Keratinocyte (primary cell): ENCODE measurements around the gene VEZT. TPM values are rescaled to one million over a fixed set of nuclear protein-coding genes. Genes with fewer than 3 reads are reported as not detected.
A peak's percentile ranks its signal among the peaks of the same experiment; 100 is the strongest.

ENCODE experiments used
- DNase-seq: peaks from one replicate; pipeline ENCODE4 v3.0.0-alpha.2; 2011; ENCODE audit warnings: low read depth, missing footprints, low spot score
- FAIRE-seq: peaks from 2 replicates; lab custom pipeline; 2011; peaks lifted over from hg19 to GRCh38; lab: Jason Lieb, UNC
- H2AFZ ChIP-seq: 2 replicates; pipeline ENCODE4 v1.6.0; 2012; ENCODE audit warnings: low read length, control low read depth, inconsistent platforms; ENCODE audit not compliant: control insufficient read depth
- H3K27ac ChIP-seq: 2 replicates; pipeline ENCODE4 v1.5.1; 2011; ENCODE audit warnings: low read length; ENCODE audit not compliant: control insufficient read depth, insufficient read depth
- H3K27me3 ChIP-seq: 3 replicates; pipeline ENCODE4 v1.6.0; 2011; ENCODE audit warnings: low read length; ENCODE audit not compliant: control insufficient read depth, insufficient read depth; ENCODE audit errors: extremely low read depth
- H3K36me3 ChIP-seq, 2 experiments: 2 replicates in 1 of 2; 3 replicates in 1 of 2; pipeline ENCODE4 v1.5.1; 2011; ENCODE audit warnings: low read length in 2 of 2, mild to moderate bottlenecking in 1 of 2; ENCODE audit not compliant: control insufficient read depth in 2 of 2, insufficient read depth in 2 of 2; ENCODE audit errors: extremely low read depth in 1 of 2
- H3K4me1 ChIP-seq: 3 replicates; pipeline ENCODE4 v1.5.1; 2011; ENCODE audit warnings: low read length; ENCODE audit not compliant: control insufficient read depth, insufficient read depth; ENCODE audit errors: extremely low read depth
- H3K4me2 ChIP-seq: 3 replicates; pipeline ENCODE4 v1.6.0; 2011; ENCODE audit warnings: low read depth, low read length; ENCODE audit not compliant: control insufficient read depth, insufficient read depth; ENCODE audit errors: extremely low read depth
- H3K4me3 ChIP-seq, 3 experiments: fragments of 200-600 bp in 1 of 3; sonication (generic) in 1 of 3; 2 replicates in 2 of 3; 3 replicates in 1 of 3; pipeline ENCODE4 v1.5.1; 2011 to 2016; ENCODE audit warnings: low read length in 3 of 3, mild to moderate bottlenecking in 3 of 3, control low read depth in 2 of 3, inconsistent platforms in 1 of 3, low read depth in 1 of 3, mixed read lengths in 1 of 3, mixed run types in 1 of 3, moderate library complexity in 1 of 3; ENCODE audit not compliant: control insufficient read depth in 2 of 3, insufficient read depth in 2 of 3; ENCODE audit errors: extremely low read depth in 1 of 3
- H3K79me2 ChIP-seq: 2 replicates; pipeline ENCODE4 v1.6.0; 2012; ENCODE audit warnings: low read length; ENCODE audit not compliant: control insufficient read depth, insufficient read depth
- H3K9ac ChIP-seq: 3 replicates; pipeline ENCODE4 v1.6.0; 2011; ENCODE audit warnings: low read length; ENCODE audit not compliant: control insufficient read depth, insufficient read depth; ENCODE audit errors: extremely low read depth
- H3K9me1 ChIP-seq: 3 replicates; pipeline ENCODE4 v1.6.0; 2011; ENCODE audit warnings: low read length; ENCODE audit not compliant: control insufficient read depth, insufficient read depth; ENCODE audit errors: extremely low read depth
- H3K9me3 ChIP-seq: 2 replicates; pipeline ENCODE4 v1.5.1; 2012; ENCODE audit warnings: low read depth, low read length; ENCODE audit not compliant: control insufficient read depth
- H4K20me1 ChIP-seq: 3 replicates; pipeline ENCODE4 v1.6.0; 2011; ENCODE audit warnings: low read length; ENCODE audit not compliant: control insufficient read depth, insufficient read depth; ENCODE audit errors: extremely low read depth
- EZH2 ChIP-seq: IDR thresholded peaks from one replicate; pipeline ENCODE4 v1.6.1; 2012; ENCODE audit warnings: inconsistent platforms, mild to moderate bottlenecking, low read length, moderate library complexity
- dilution Hi-C: fragments of 300-500 bp; cut with MboI; formaldehyde crosslinking; loops from one replicate; pipeline ENCODE4 v1.7.0; 2020; ENCODE audit warnings: low sequenced_read_pairs; ENCODE audit not compliant: extremely low pct_ligation_motif_present
- polyA plus RNA-seq, 5 experiments: library from polyadenylated mRNA; depleted of rRNA in 3 of 5; stranded (reverse) in 3 of 5; stranded (forward) in 1 of 5; unstranded in 1 of 5; fragments of >200 nt; gene quantifications; 1 replicate in 1 of 5; 2 replicates in 3 of 5; 3 replicates in 1 of 5; pipeline versions ENCODE4 v1.2.1 to v1.2.3, GENCODE V29; 2011 to 2012; ENCODE audit warnings: missing spikeins in 2 of 5, low read depth in 1 of 5, low replicate concordance in 1 of 5
- TF ChIP-seq, protein P1 (sequence below), 3 experiments: IDR thresholded peaks in 1 of 3; conservative IDR thresholded peaks in 1 of 3; optimal IDR thresholded peaks in 1 of 3; 2 replicates in 2 of 3; 3 replicates in 1 of 3; pipeline versions ENCODE3 to v1.5.1; 2011; ENCODE audit warnings: low read length in 3 of 3, mild to moderate bottlenecking in 3 of 3, moderate library complexity in 2 of 3, control low read depth in 1 of 3, inconsistent platforms in 1 of 3; ENCODE audit not compliant: insufficient read depth in 2 of 3; ENCODE audit errors: extremely low read depth in 1 of 3

The VEZT gene
- polyA plus RNA-seq, 1 donor (not counting 4 experiments of a cell fraction or from before 2014, with no cell fraction given) = 169 TPM

DNA sequence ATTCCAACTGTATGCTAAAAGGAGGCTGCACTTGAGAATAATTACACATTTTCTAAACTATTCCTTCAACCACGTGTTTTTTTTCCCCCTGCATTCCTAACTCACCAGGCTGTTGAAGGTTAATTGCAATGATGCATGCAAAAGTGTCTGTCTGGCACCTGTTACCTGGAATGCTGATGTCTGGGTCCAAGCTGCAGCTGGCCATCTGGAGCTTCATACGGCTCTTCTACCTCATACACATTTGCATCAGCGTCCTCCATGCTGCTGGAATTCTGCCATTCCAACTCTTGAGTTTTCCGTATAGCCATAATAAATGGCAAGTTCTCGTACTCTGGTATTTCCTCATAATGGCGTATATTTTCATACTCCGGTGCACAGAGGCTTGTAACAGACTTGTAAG, 8.9 kb upstream of the VEZT start:
- DNase-seq (no peak), FAIRE-seq (no peak)
- Histone ChIP-seq H3K9me1 (no peaks in the 10 kb centered on the region), H3K4me2 (no peak overlapping the region), H3K27me3 (no peaks in the 10 kb centered on the region), H2AFZ (no peak overlapping the region), H3K36me3 (peaks cover 7 to 14% of the 10 kb centered on the region in 2 experiments), H3K79me2 (peaks cover 75% of the 10 kb centered on the region), H3K9ac (no peak overlapping the region), H3K9me3 (no peaks in the 10 kb centered on the region), H4K20me1 (no peaks in the 10 kb centered on the region), H3K4me1 (peaks cover 54% of the 10 kb centered on the region), H3K4me3 (no peak overlapping the region), H3K27ac (no peak overlapping the region)
- dilution Hi-C loops = loop anchor here (5.0 kb wide), 1 partner anchor 46 kb away; no protein-coding TSS in a partner anchor
- TF ChIP-seq, protein P1, sequence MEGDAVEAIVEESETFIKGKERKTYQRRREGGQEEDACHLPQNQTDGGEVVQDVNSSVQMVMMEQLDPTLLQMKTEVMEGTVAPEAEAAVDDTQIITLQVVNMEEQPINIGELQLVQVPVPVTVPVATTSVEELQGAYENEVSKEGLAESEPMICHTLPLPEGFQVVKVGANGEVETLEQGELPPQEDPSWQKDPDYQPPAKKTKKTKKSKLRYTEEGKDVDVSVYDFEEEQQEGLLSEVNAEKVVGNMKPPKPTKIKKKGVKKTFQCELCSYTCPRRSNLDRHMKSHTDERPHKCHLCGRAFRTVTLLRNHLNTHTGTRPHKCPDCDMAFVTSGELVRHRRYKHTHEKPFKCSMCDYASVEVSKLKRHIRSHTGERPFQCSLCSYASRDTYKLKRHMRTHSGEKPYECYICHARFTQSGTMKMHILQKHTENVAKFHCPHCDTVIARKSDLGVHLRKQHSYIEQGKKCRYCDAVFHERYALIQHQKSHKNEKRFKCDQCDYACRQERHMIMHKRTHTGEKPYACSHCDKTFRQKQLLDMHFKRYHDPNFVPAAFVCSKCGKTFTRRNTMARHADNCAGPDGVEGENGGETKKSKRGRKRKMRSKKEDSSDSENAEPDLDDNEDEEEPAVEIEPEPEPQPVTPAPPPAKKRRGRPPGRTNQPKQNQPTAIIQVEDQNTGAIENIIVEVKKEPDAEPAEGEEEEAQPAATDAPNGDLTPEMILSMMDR (optimal IDR thresholded peaks at IDR 0.05 in 1 of 3, IDR thresholded peaks at IDR 0.05 in 1 of 3, conservative IDR thresholded peaks at IDR 0.05 in 1 of 3; ENCODE audit: extremely low read depth in 1 of 3, insufficient read depth in 2 of 3, low read length in 3 of 3) = no peak
- TF ChIP-seq EZH2 = no peak

- Histone ChIP-seq H3K9me3 (no peaks in the 10 kb centered on the region), H3K27me3 (no peaks in the 10 kb centered on the region), H3K79me2 (peaks cover 96% of the 10 kb centered on the region), H3K4me2 (peak overlapping the region; percentile 94), H3K27ac (peak overlapping the region; percentile 98), H3K36me3 (peaks cover 7 to 14% of the 10 kb centered on the region in 2 experiments), H3K9me1 (no peaks in the 10 kb centered on the region), H2AFZ (no peak overlapping the region), H4K20me1 (no peaks in the 10 kb centered on the region), H3K4me3 (peak overlapping the region in 2 of 3 experiments; percentile 35 to 97), H3K9ac (peak overlapping the region; percentile 17), H3K4me1 (peaks cover 32% of the 10 kb centered on the region)
- dilution Hi-C loops = no loop called here
- FAIRE-seq (no peak), DNase-seq (no peak)
- TF ChIP-seq, protein P1 (optimal IDR thresholded peaks at IDR 0.05 in 1 of 3, IDR thresholded peaks at IDR 0.05 in 1 of 3, conservative IDR thresholded peaks at IDR 0.05 in 1 of 3; ENCODE audit: extremely low read depth in 1 of 3, insufficient read depth in 2 of 3, low read length in 3 of 3) = no peak
- no peak for TF ChIP-seq EZH2
Measured at GRCh38 chr12:95212586-95212985, 5.0 kb upstream of the VEZT start.
